H1 (cell line): ENCODE results near the gene PPP4R4. TPM values are rescaled to one million over a fixed set of nuclear protein-coding genes. Genes with fewer than 3 reads are reported as not detected.

Experiments
- CTCF ChIA-PET: fragments of 300-600 bp; sonication (Branson Sonifier 250); formaldehyde crosslinking; loops from one replicate; lab custom pipeline; 2021; ENCODE audit not compliant: partially characterized antibody; lab: Charles Lee
- POLR2A ChIA-PET: fragments of 300-600 bp; sonication (Branson Sonifier 250); formaldehyde crosslinking; loops from one replicate; lab custom pipeline; 2021; ENCODE audit warnings: inconsistent platforms; ENCODE audit not compliant: partially characterized antibody; lab: Charles Lee
- DNase-seq, 2 experiments: peaks; one replicate each; pipeline versions ENCODE4 v3.0.0 to v3.0.0-alpha.2; 2010 to 2022; ENCODE audit warnings: low spot score in 2 of 2, low read depth in 1 of 2, mixed read lengths in 1 of 2
- FAIRE-seq: peaks from 2 replicates; lab custom pipeline; 2011; peaks lifted over from hg19 to GRCh38; lab: Jason Lieb, UNC
- H2AFZ ChIP-seq: 2 replicates; pipeline ENCODE4 v1.8.1; 2012; ENCODE audit warnings: low read length, inconsistent platforms
- H2AK5ac ChIP-seq: 2 replicates; pipeline ENCODE4 v1.6.1; 2013; ENCODE audit warnings: low read depth, low read length
- H2BK120ac ChIP-seq: replicated peaks from 2 replicates; pipeline ENCODE3; 2013; ENCODE audit warnings: low read depth, low read length, inconsistent platforms
- H2BK12ac ChIP-seq: 2 replicates; pipeline ENCODE4 v1.6.1; 2013; ENCODE audit warnings: low read depth, low read length
- H2BK15ac ChIP-seq: 2 replicates; pipeline ENCODE4 v1.6.1; 2013; ENCODE audit warnings: low read length
- H2BK20ac ChIP-seq: 2 replicates; pipeline ENCODE4 v1.6.1; 2013; ENCODE audit warnings: low read length
- H2BK5ac ChIP-seq: 2 replicates; pipeline ENCODE4 v1.6.1; 2013; ENCODE audit warnings: low read depth, low read length
- H3K14ac ChIP-seq: 2 replicates; pipeline ENCODE4 v1.6.1; 2013; ENCODE audit warnings: inconsistent platforms; ENCODE audit not compliant: insufficient read length
- H3K18ac ChIP-seq: 2 replicates; pipeline ENCODE4 v1.6.1; 2013; ENCODE audit warnings: low read length; ENCODE audit errors: extremely low read depth
- H3K23ac ChIP-seq: 2 replicates; pipeline ENCODE4 v1.6.1; 2013; ENCODE audit warnings: inconsistent platforms; ENCODE audit not compliant: insufficient read length
- H3K23me2 ChIP-seq: 2 replicates; pipeline ENCODE4 v1.6.1; 2013; ENCODE audit warnings: low read depth, low read length
- H3K27ac ChIP-seq: 2 replicates; pipeline ENCODE4 v1.6.1; 2011; ENCODE audit warnings: low read depth, low read length, inconsistent platforms
- H3K27me3 ChIP-seq, 4 experiments: replicated peaks in 1 of 4; 1 replicate in 1 of 4; 2 replicates in 3 of 4; pipeline versions ENCODE4 v1.6.1 to v1.8.1; 2011 to 2013; ENCODE audit warnings: low read length in 3 of 4, mild to moderate bottlenecking in 3 of 4, inconsistent platforms in 2 of 4, mixed read lengths in 2 of 4, moderate library complexity in 1 of 4; ENCODE audit not compliant: control insufficient read depth in 3 of 4, insufficient read depth in 3 of 4; ENCODE audit errors: extremely low read depth in 1 of 4
- H3K36me3 ChIP-seq, 4 experiments: 2 replicates each; pipeline versions ENCODE4 v1.6.1 to v1.8.1; 2011 to 2013; ENCODE audit warnings: mild to moderate bottlenecking in 4 of 4, low read length in 3 of 4, moderate library complexity in 2 of 4, control low read depth in 1 of 4, inconsistent platforms in 1 of 4; ENCODE audit not compliant: insufficient read depth in 4 of 4, control insufficient read depth in 2 of 4
- H3K4ac ChIP-seq: replicated peaks from 2 replicates; pipeline ENCODE3; 2013; ENCODE audit warnings: low read length, low read depth, mixed read lengths, inconsistent platforms; ENCODE audit not compliant: insufficient read length
- H3K4me1 ChIP-seq, 4 experiments: replicated peaks in 1 of 4; 1 replicate in 1 of 4; 2 replicates in 3 of 4; pipeline versions ENCODE4 v1.6.1 to v1.8.1; 2011 to 2013; ENCODE audit warnings: low read length in 3 of 4, inconsistent platforms in 2 of 4, mixed read lengths in 1 of 4; ENCODE audit not compliant: insufficient read depth in 4 of 4, control insufficient read depth in 3 of 4
- H3K4me2 ChIP-seq, 2 experiments: 2 replicates each; pipeline versions ENCODE4 v1.6.1 to v1.8.1; 2011 to 2013; ENCODE audit warnings: low read depth in 2 of 2, low read length in 2 of 2, control low read depth in 1 of 2, inconsistent platforms in 1 of 2, mild to moderate bottlenecking in 1 of 2; ENCODE audit not compliant: insufficient read depth in 1 of 2
- H3K4me3 ChIP-seq, 4 experiments: fragments of 200-600, 300-600 bp in 1 of 4; sonication (generic), shearing (Covaris generic), sonication (Bioruptor Twin) in 1 of 4; 2 replicates each; pipeline versions ENCODE4 v1.5.1 to v1.8.1; 2011 to 2016; ENCODE audit warnings: low read length in 4 of 4, low read depth in 3 of 4, control low read depth in 2 of 4, inconsistent platforms in 2 of 4, mild to moderate bottlenecking in 2 of 4, mixed read lengths in 1 of 4, moderate library complexity in 1 of 4; ENCODE audit not compliant: insufficient read depth in 2 of 4; ENCODE audit errors: extremely low read depth in 1 of 4
- H3K56ac ChIP-seq: replicated peaks from 2 replicates; pipeline ENCODE3; 2013; ENCODE audit warnings: low read depth, mild to moderate bottlenecking, mixed read lengths, low read length, inconsistent platforms; ENCODE audit not compliant: insufficient read length
- H3K79me1 ChIP-seq: 2 replicates; pipeline ENCODE4 v1.6.1; 2013; ENCODE audit warnings: low read depth, low read length, control low read depth
- H3K79me2 ChIP-seq, 2 experiments: 2 replicates each; pipeline versions ENCODE4 v1.6.1 to v1.8.1; 2012 to 2013; ENCODE audit warnings: low read length in 2 of 2, mild to moderate bottlenecking in 2 of 2, inconsistent platforms in 1 of 2; ENCODE audit not compliant: insufficient read depth in 2 of 2, control insufficient read depth in 1 of 2
- H3K9ac ChIP-seq, 4 experiments: replicated peaks in 1 of 4; 1 replicate in 1 of 4; 2 replicates in 3 of 4; pipeline versions ENCODE4 v1.6.1 to v1.8.1; 2011 to 2013; ENCODE audit warnings: low read depth in 3 of 4, low read length in 3 of 4, control low read depth in 2 of 4, mild to moderate bottlenecking in 2 of 4, moderate library complexity in 2 of 4, inconsistent platforms in 1 of 4; ENCODE audit errors: extremely low read depth in 1 of 4
- H3K9me3 ChIP-seq, 2 experiments: 2 replicates each; pipeline versions ENCODE4 v1.6.1 to v1.8.1; 2012 to 2013; ENCODE audit warnings: mild to moderate bottlenecking in 2 of 2, moderate library complexity in 2 of 2, control low read depth in 1 of 2, inconsistent platforms in 1 of 2, low read depth in 1 of 2, low read length in 1 of 2, mixed read lengths in 1 of 2; ENCODE audit not compliant: insufficient read depth in 2 of 2
- H4K20me1 ChIP-seq, 2 experiments: replicated peaks in 1 of 2; 2 replicates each; pipeline versions ENCODE3 to v1.8.1; 2011 to 2013; ENCODE audit warnings: inconsistent platforms in 2 of 2, low read length in 2 of 2, mild to moderate bottlenecking in 1 of 2; ENCODE audit not compliant: insufficient read depth in 2 of 2, control insufficient read depth in 1 of 2
- H4K5ac ChIP-seq: 2 replicates; pipeline ENCODE4 v1.6.1; 2013; ENCODE audit warnings: low read length, low read depth, mixed read lengths, inconsistent platforms; ENCODE audit not compliant: insufficient read length
- H4K8ac ChIP-seq: 2 replicates; pipeline ENCODE4 v1.8.0; 2013; ENCODE audit warnings: mild to moderate bottlenecking, moderate library complexity, low read length, inconsistent platforms; ENCODE audit not compliant: insufficient read depth; ENCODE audit errors: extremely low read depth
- H4K91ac ChIP-seq: replicated peaks from 2 replicates; pipeline ENCODE3; 2013; ENCODE audit warnings: low read length, mixed read lengths, inconsistent platforms; ENCODE audit not compliant: insufficient read length
- CTCF ChIP-seq, 3 experiments: IDR thresholded peaks; 1 replicate in 2 of 3; 2 replicates in 1 of 3; pipeline versions ENCODE4 v1.5.1 to v1.6.1; 2011; ENCODE audit warnings: low read length in 3 of 3, mild to moderate bottlenecking in 3 of 3, inconsistent platforms in 2 of 3, low read depth in 1 of 3, moderate library complexity in 1 of 3; ENCODE audit not compliant: insufficient read depth in 1 of 3; ENCODE audit errors: control extremely low read depth in 1 of 3
- KDM5A ChIP-seq: fragments of 200-600 bp; IDR thresholded peaks from 2 replicates; pipeline ENCODE4 v1.7.1; 2012; ENCODE audit warnings: mild to moderate bottlenecking, low read length, inconsistent platforms, mixed read lengths
- RAD21 ChIP-seq, 2 experiments: IDR thresholded peaks in 1 of 2; conservative IDR thresholded peaks in 1 of 2; 2 replicates each; pipeline ENCODE4 v1.6.1; 2011; ENCODE audit warnings: low read depth in 2 of 2, low read length in 2 of 2, improper control_type of control experiment in 1 of 2, inconsistent platforms in 1 of 2, mild to moderate bottlenecking in 1 of 2, moderate library complexity in 1 of 2
- WGBS, 2 experiments: shearing (Covaris generic) in 1 of 2; methylation state at CpG; one replicate each; pipeline versions ENCODE4 v1.1.6 to v1.1.7; 2013 to 2015; ENCODE audit warnings: low lambda C conversion rate in 2 of 2, mixed read lengths in 2 of 2, inconsistent platforms in 1 of 2, low coverage in 1 of 2, missing lambda C conversion rate in 1 of 2; ENCODE audit not compliant: insufficient replicate concordance in 2 of 2, insufficient coverage in 1 of 2, insufficient read length in 1 of 2; ENCODE audit errors: extremely low coverage in 1 of 2, missing lambda C conversion rate in 1 of 2; 5-methylcytosine and 5-hydroxymethylcytosine counted together
- polyA plus RNA-seq, 7 experiments: library from polyadenylated mRNA; depleted of rRNA in 3 of 7; stranded (reverse) in 5 of 7; unstranded in 2 of 7; fragments of >200 nt in 5 of 7; fragments of 200-250 nt in 2 of 7; gene quantifications; 1 replicate in 5 of 7; 2 replicates in 1 of 7; 4 replicates in 1 of 7; pipeline versions ENCODE4 v1.2.1 to v1.2.3, GENCODE V29; 2011 to 2013; ENCODE audit warnings: missing spikeins in 2 of 7, mixed read lengths in 2 of 7
- total RNA-seq: library from RNA; stranded (reverse); fragmentation: NEBNext Ultra II Directional; extraction: Animal tissue kit (Norgen Biotek cat#: 25700); gene quantifications from 2 replicates; pipeline ENCODE4 v1.2.1, GENCODE V29; 2021

The PPP4R4 gene
- total and polyA plus RNA-seq, 2 of the 8 experiments (the other 6 are each of a cell fraction or from before 2014, with no cell fraction given), result 3.3 to 9.6 TPM

DNA sequence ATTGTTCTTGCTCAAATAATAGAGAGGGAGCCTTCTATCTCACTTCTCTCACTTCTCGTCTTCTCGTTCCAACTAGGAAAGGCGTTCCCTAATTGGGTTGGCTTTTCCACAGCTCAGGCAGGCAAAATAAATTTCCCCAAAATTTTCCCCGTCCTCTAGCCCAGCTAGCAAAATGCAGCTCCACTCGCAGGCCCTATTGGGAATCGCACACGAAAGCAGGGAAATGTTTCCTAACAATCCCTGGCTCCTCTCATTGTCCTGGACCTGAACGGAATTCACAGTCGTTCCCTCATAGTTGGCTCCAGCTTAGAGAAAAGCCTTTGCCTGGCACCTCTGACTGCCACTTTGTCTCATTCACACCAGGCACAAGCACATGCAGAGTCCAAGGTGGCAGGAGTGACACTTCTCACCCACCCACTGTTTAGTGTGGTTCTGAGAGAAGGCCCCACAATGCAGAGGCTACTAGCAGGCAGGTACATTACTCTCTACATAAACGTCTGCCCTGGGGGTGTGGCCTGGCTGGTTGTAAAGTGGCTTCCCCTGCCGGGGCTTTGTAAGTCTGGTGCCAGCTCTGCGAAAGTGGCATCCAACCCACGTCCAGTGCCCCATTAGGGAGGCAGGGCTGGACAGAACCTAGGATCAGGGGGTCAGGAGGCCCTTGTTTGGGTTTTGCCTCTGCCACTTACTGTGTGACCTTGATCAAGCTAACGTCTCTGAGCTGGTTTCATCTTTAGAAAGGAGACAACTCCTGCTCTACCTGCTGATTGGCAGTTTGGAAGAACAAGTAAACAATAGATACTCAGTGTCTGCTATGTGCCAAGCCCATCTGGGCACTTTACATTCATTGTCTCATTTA is 114.7 kb downstream of the PPP4R4 start:
- H2BK15ac ChIP-seq, result no peak overlapping the region
- H3K14ac ChIP-seq, result no peak overlapping the region
- H3K36me3 ChIP-seq, result no peaks in the 10 kb centered on the region
- peak overlapping the region in 1 of 2 experiments; percentile 9; a peak in 1 of 4 replicates for H3K4me2 ChIP-seq
- H3K27me3 ChIP-seq, result no peaks in the 10 kb centered on the region
- no peak overlapping the region for H2AK5ac ChIP-seq
- ChIA-PET CTCF (interaction anchor here (0.8 to 1.7 kb wide), 12 partner anchors 10 to 337 kb away, joined by 3 to 5 read pairs (median 3); no protein-coding TSS in a partner anchor), POLR2A (no interaction called here)
- no peak overlapping the region for H2AFZ ChIP-seq
- H4K91ac ChIP-seq, result no peak overlapping the region
- no peak overlapping the region for H3K4ac ChIP-seq
- no peaks in the 10 kb centered on the region; a peak in 1 of 4 replicates for H3K9me3 ChIP-seq
- H3K56ac ChIP-seq, result no peak overlapping the region
- H3K23me2 ChIP-seq, result no peaks in the 10 kb centered on the region
- 68% methylated on average over 14 of the region's 14 CpGs; no CpG with 5 or more reads in 1 of the 2 experiments for WGBS, 2 experiments
- no peak overlapping the region for H4K5ac ChIP-seq
- no peaks in the 10 kb centered on the region for H4K20me1 ChIP-seq
- no peak overlapping the region for H2BK20ac ChIP-seq
- no peak overlapping the region for H2BK120ac ChIP-seq
- no peaks in the 10 kb centered on the region for H3K79me2 ChIP-seq
- FAIRE-seq, result peak; percentile 84
- TF ChIP-seq RAD21 (IDR thresholded peaks at IDR 0.05 in 1 of 2, conservative IDR thresholded peaks at IDR 0.05 in 1 of 2; ENCODE audit: low read depth in 2 of 2, low read length in 2 of 2) (peak; percentile 43 to 59; a peak in 3 of 4 replicates), CTCF (IDR thresholded peaks at IDR 0.05; ENCODE audit: control extremely low read depth in 1 of 3, insufficient read depth in 1 of 3, low read depth in 1 of 3, low read length in 3 of 3) (peak; percentile 41 to 60 (median 52)), KDM5A (no peak)
- TF ChIP-seq, all 59 proteins: peak for 2
- Histone ChIP-seq H3K23ac (no peak overlapping the region), H3K27ac (peak overlapping the region; percentile 53; the same call in 1 of the 2 replicates), H3K9ac (0 out of 7 replicates have a peak overlapping the region, but pooled peaks of 1 of the 4 experiments have one; percentile 19), H2BK12ac (no peak overlapping the region), H3K18ac (no peak overlapping the region), H4K8ac (no peak overlapping the region), H2BK5ac (no peak overlapping the region), H3K4me1 (peaks cover 0 to 7% (median 2%) of the 10 kb centered on the region in 4 experiments; a peak in 3 of 7 replicates), H3K4me3 (no peak overlapping the region), H3K79me1 (no peaks in the 10 kb centered on the region)
- no peak for DNase-seq
